Thyroid gland (tissue), 4 donors: ENCODE results near the gene LTB4R. TPM values are rescaled to one million over a fixed set of nuclear protein-coding genes. Genes with fewer than 3 reads are reported as not detected.

Experiments
- DNase-seq, 2 donors: peaks; one replicate each; pipeline ENCODE4 v3.0.0-alpha.2; 2019
- H3K27ac ChIP-seq, 3 donors: fragments of 200-600 bp; sonication (generic); 1 replicate in 2 of 3; 2 replicates in 1 of 3; pipeline ENCODE4 v1.5.1; 2016 to 2019; ENCODE audit warnings: mild to moderate bottlenecking in 1 of 3, moderate library complexity in 1 of 3
- H3K27me3 ChIP-seq: fragments of 200-600 bp; sonication (generic); one replicate; pipeline ENCODE4 v1.5.1; 2019
- H3K36me3 ChIP-seq, 2 donors: fragments of 200-600 bp; sonication (generic); one replicate each; pipeline ENCODE4 v1.5.1; 2016 to 2019
- H3K4me1 ChIP-seq, 2 donors: fragments of 200-600 bp; sonication (generic); one replicate each; pipeline ENCODE4 v1.5.1; 2017 to 2019
- H3K4me3 ChIP-seq, 3 donors: fragments of 200-600 bp; sonication (generic); replicated peaks in 1 of 3; 1 replicate in 2 of 3; 2 replicates in 1 of 3; pipeline ENCODE4 v1.5.1; 2016; ENCODE audit warnings: mild to moderate bottlenecking in 1 of 3
- H3K9me3 ChIP-seq: fragments of 200-600 bp; sonication (generic); one replicate; pipeline ENCODE4 v1.5.1; 2017
- CTCF ChIP-seq, 6 experiments: fragments of 200-600 bp in 3 of 6; fragments of 450-650 bp in 3 of 6; sonication (generic) in 3 of 6; IDR thresholded peaks; one replicate each; pipeline ENCODE4 v1.5.1; 2016 to 2019; ENCODE audit warnings: antibody characterized with exemption in 6 of 6, mild to moderate bottlenecking in 2 of 6, inconsistent platforms in 1 of 6, moderate library complexity in 1 of 6
- POLR2A ChIP-seq, 2 donors: fragments of 450-650 bp; IDR thresholded peaks; one replicate each; pipeline ENCODE4 v1.6.1; 2017; ENCODE audit warnings: antibody characterized with exemption in 2 of 2, mild to moderate bottlenecking in 2 of 2, moderate library complexity in 1 of 2
- WGBS, 2 donors: methylation state at CpG; one replicate each; pipeline ENCODE4 v1.1.5; 2017; 5-methylcytosine and 5-hydroxymethylcytosine counted together
- intact Hi-C: fragments of 100-400 bp; cut with DNase I; formaldehyde crosslinking; loops from one replicate; pipeline ENCODE4 v1.15.1; 2023
- total RNA-seq, 4 donors: library from RNA; depleted of rRNA; stranded (reverse); fragments of >200 nt; gene quantifications; one replicate each; pipeline ENCODE4 v1.2.3, GENCODE V29; 2016

Gene LTB4R
- total RNA-seq, 4 donors from 2014 or later = 4.2 to 7.4 (median 4.3) TPM

- no peaks in the 10 kb centered on the region for H3K27me3 ChIP-seq
- no peaks in the 10 kb centered on the region for H3K9me3 ChIP-seq
- 78 to 89% methylated on average over 6 of the region's 6 CpGs for WGBS, 2 donors
- H3K4me3 ChIP-seq = no peak overlapping the region
- DNase-seq = no peak
- H3K4me1 ChIP-seq = peaks cover 7 to 9% of the 10 kb centered on the region in 2 donors
- TF ChIP-seq CTCF (IDR thresholded peaks at IDR 0.05) = no peak
- TF ChIP-seq POLR2A (IDR thresholded peaks at IDR 0.05) = no peak
- peaks cover 13 to 17% of the 10 kb centered on the region in 2 donors for H3K36me3 ChIP-seq
- intact Hi-C loops = no loop called here
- no peak overlapping the region for H3K27ac ChIP-seq
Measured at GRCh38 chr14:24264298-24264697, 47.0 kb upstream of the LTB4R start.

- DNase-seq = no peak
- no peak overlapping the region for H3K27ac ChIP-seq
- 90 to 91% methylated on average over 18 of the region's 18 CpGs for WGBS, 2 donors
- H3K4me3 ChIP-seq = no peak overlapping the region
- no peaks in the 10 kb centered on the region for H3K27me3 ChIP-seq
- H3K36me3 ChIP-seq = peaks cover 13 to 17% of the 10 kb centered on the region in 2 donors
- H3K9me3 ChIP-seq = no peaks in the 10 kb centered on the region
- intact Hi-C loops = no loop called here
- TF ChIP-seq POLR2A (IDR thresholded peaks at IDR 0.05) (no peak), CTCF (IDR thresholded peaks at IDR 0.05) (no peak)
- H3K4me1 ChIP-seq = peaks cover 4 to 5% of the 10 kb centered on the region in 2 donors
Measured at GRCh38 chr14:24266344-24267244, 44.7 kb upstream of the LTB4R start.

- H3K27me3 ChIP-seq = no peaks in the 10 kb centered on the region
- TF ChIP-seq CTCF (IDR thresholded peaks at IDR 0.05) (no peak), POLR2A (IDR thresholded peaks at IDR 0.05) (no peak)
- no peak overlapping the region for H3K4me3 ChIP-seq
- no peak overlapping the region for H3K27ac ChIP-seq
- WGBS, 2 donors = 96 to 97% methylated on average over 6 to 9 of the region's 9 CpGs
- DNase-seq = no peak
- H3K4me1 ChIP-seq = peaks cover 8 to 11% of the 10 kb centered on the region in 2 donors
- intact Hi-C loops = no loop called here
- H3K36me3 ChIP-seq = peaks cover 13 to 17% of the 10 kb centered on the region in 2 donors
- no peaks in the 10 kb centered on the region for H3K9me3 ChIP-seq
Measured at GRCh38 chr14:24267516-24267915, 43.8 kb upstream of the LTB4R start.

- intact Hi-C loops = no loop called here
- 94% methylated on average over 9 of the region's 9 CpGs for WGBS, 2 donors
- Histone ChIP-seq H3K27me3 (no peaks in the 10 kb centered on the region), H3K4me3 (no peak overlapping the region), H3K4me1 (peaks cover 8 to 12% of the 10 kb centered on the region in 2 donors), H3K9me3 (no peaks in the 10 kb centered on the region), H3K36me3 (peaks cover 13 to 17% of the 10 kb centered on the region in 2 donors), H3K27ac (no peak overlapping the region)
- TF ChIP-seq CTCF (IDR thresholded peaks at IDR 0.05) = no peak
- TF ChIP-seq POLR2A (IDR thresholded peaks at IDR 0.05) = no peak
- no peak for DNase-seq
Measured at GRCh38 chr14:24268225-24268624, 43.1 kb upstream of the LTB4R start.

GRCh38 chr14:24269368-24269767 is 41.9 kb upstream of the LTB4R start:
- H3K4me1 ChIP-seq = peaks cover 8 to 18% of the 10 kb centered on the region in 2 donors
- intact Hi-C loops = no loop called here
- TF ChIP-seq CTCF (IDR thresholded peaks at IDR 0.05) (no peak), POLR2A (IDR thresholded peaks at IDR 0.05) (no peak)
- WGBS, 2 donors = 94 to 96% methylated on average over 8 of the region's 8 CpGs
- no peaks in the 10 kb centered on the region for H3K9me3 ChIP-seq
- DNase-seq = no peak
- H3K27me3 ChIP-seq = no peaks in the 10 kb centered on the region
- H3K4me3 ChIP-seq = no peak overlapping the region
- H3K36me3 ChIP-seq = peaks cover 13 to 17% of the 10 kb centered on the region in 2 donors
- H3K27ac ChIP-seq = no peak overlapping the region
